HG02870 (cell line): ENCODE data around the gene ZNF281.
A peak's percentile ranks its signal among the peaks of the same experiment; 100 is the strongest.
"Not testable (repeated sequence)": the region's sequence is repeated elsewhere in the genome, so short reads cannot be mapped to it uniquely, and the experiment has no call there.

Source experiments
- ATAC-seq: cut with Tn5 transposase; IDR thresholded peaks from one replicate; pipeline ENCODE4 v1.9.1; 2021; ENCODE audit warnings: mild to moderate bottlenecking, moderate library complexity; ENCODE audit not compliant: unreplicated experiment

Gene ZNF281

GRCh38 chr1:200366577-200367253 lies 43.1 kb downstream of the ZNF281 start:
- no peak for ATAC-seq

GRCh38 chr1:200365897-200366426 lies 43.9 kb downstream of the ZNF281 start:
- ATAC-seq = no peak

- ATAC-seq = no peak
Measured at GRCh38 chr1:200364831-200365230, 45.0 kb downstream of the ZNF281 start.

- no peak for ATAC-seq
Measured at GRCh38 chr1:200364091-200364759, 45.6 kb downstream of the ZNF281 start.

GRCh38 chr1:200363264-200363933 lies 46.4 kb downstream of the ZNF281 start:
- ATAC-seq = peak; percentile 56

GRCh38 chr1:200362421-200362820 lies 47.4 kb downstream of the ZNF281 start:
- no peak for ATAC-seq

- ATAC-seq = no peak
Measured at GRCh38 chr1:200359610-200360163, 50.1 kb downstream of the ZNF281 start.

GRCh38 chr1:200357925-200358324 lies 51.9 kb downstream of the ZNF281 start:
- not testable (repeated sequence) for ATAC-seq

- no peak for ATAC-seq
Measured at GRCh38 chr1:200355801-200356200, 54.0 kb downstream of the ZNF281 start.
